Measurements from ENCODE around the gene GTF2A1.

GRCh38 chr14:81268016-81268416, 47.3 kb upstream of the GTF2A1 start:
- TF ChIP-seq CTCF (conservative IDR thresholded peaks at IDR 0.05; ENCODE audit: low read depth, low read length) (peak; percentile 15; the same call in 1 of the 2 replicates), EZH2phosphoT487 (IDR thresholded peaks at IDR 0.05; ENCODE audit: borderline replicate concordance, low read length) (no peak), EZH2 (IDR thresholded peaks at IDR 0.05; ENCODE audit: low read length, unreplicated experiment) (no peak)
